GM19455 (cell line): Measurements from ENCODE around the gene METTL26.

ENCODE experiments used
- ATAC-seq: cut with Tn5 transposase; IDR thresholded peaks from one replicate; pipeline ENCODE4 v1.9.1; 2021; ENCODE audit not compliant: unreplicated experiment

The METTL26 gene

GRCh38 chr16:625977-626765 lies 9.9 kb downstream of the METTL26 start:
- ATAC-seq = no peak

- no peak for ATAC-seq
Measured at GRCh38 chr16:625117-625976, 10.8 kb downstream of the METTL26 start.

- no peak for ATAC-seq
Measured at GRCh38 chr16:624526-625070, 11.5 kb downstream of the METTL26 start.

GRCh38 chr16:622920-623280 lies 13.2 kb downstream of the METTL26 start:
- no peak for ATAC-seq

GRCh38 chr16:621526-622105 lies 14.5 kb downstream of the METTL26 start:
- no peak for ATAC-seq

GRCh38 chr16:620700-621525 lies 15.2 kb downstream of the METTL26 start:
- no peak for ATAC-seq

- ATAC-seq = no peak
Measured at GRCh38 chr16:619476-620100, 16.5 kb downstream of the METTL26 start.

- no peak for ATAC-seq
Measured at GRCh38 chr16:617855-618254, 18.2 kb downstream of the METTL26 start.

GRCh38 chr16:616733-617586 lies 19.1 kb downstream of the METTL26 start:
- no peak for ATAC-seq

- ATAC-seq = no peak
Measured at GRCh38 chr16:615122-615521, 21.0 kb downstream of the METTL26 start.

GRCh38 chr16:610513-611381 lies 25.4 kb downstream of the METTL26 start:
- ATAC-seq = no peak

GRCh38 chr16:609984-610383 lies 26.1 kb downstream of the METTL26 start:
- no peak for ATAC-seq

- no peak for ATAC-seq
Measured at GRCh38 chr16:609316-609715, 26.8 kb downstream of the METTL26 start.

- ATAC-seq = no peak
Measured at GRCh38 chr16:608019-608418, 28.1 kb downstream of the METTL26 start.

GRCh38 chr16:606656-607307 lies 29.3 kb downstream of the METTL26 start:
- ATAC-seq = no peak

- ATAC-seq = no peak
Measured at GRCh38 chr16:603933-604332, 32.2 kb downstream of the METTL26 start.

GRCh38 chr16:600781-601180 lies 35.3 kb downstream of the METTL26 start:
- no peak for ATAC-seq
